HG02678 (cell line): ENCODE data around the gene MRPL38.
A peak's percentile ranks its signal among the peaks of the same experiment; 100 is the strongest.
"Not testable (repeated sequence)": the region's sequence is repeated elsewhere in the genome, so short reads cannot be mapped to it uniquely, and the experiment has no call there.

Experiments
- ATAC-seq: cut with Tn5 transposase; IDR thresholded peaks from one replicate; pipeline ENCODE4 v1.9.1; 2021; ENCODE audit warnings: mild to moderate bottlenecking, moderate library complexity; ENCODE audit not compliant: unreplicated experiment

The MRPL38 gene

GRCh38 chr17:75855310-75856061, 49.2 kb downstream of the MRPL38 start, which contains the start of gene WBP2:
Gene WBP2, minus strand, starts transcription at chr17:75855335. Its CDS starts 38 bp downstream, at chr17:75855297.
- peak; percentile 86 for ATAC-seq

GRCh38 chr17:75854881-75855309, 49.8 kb downstream of the MRPL38 start:
- no peak for ATAC-seq

DNA sequence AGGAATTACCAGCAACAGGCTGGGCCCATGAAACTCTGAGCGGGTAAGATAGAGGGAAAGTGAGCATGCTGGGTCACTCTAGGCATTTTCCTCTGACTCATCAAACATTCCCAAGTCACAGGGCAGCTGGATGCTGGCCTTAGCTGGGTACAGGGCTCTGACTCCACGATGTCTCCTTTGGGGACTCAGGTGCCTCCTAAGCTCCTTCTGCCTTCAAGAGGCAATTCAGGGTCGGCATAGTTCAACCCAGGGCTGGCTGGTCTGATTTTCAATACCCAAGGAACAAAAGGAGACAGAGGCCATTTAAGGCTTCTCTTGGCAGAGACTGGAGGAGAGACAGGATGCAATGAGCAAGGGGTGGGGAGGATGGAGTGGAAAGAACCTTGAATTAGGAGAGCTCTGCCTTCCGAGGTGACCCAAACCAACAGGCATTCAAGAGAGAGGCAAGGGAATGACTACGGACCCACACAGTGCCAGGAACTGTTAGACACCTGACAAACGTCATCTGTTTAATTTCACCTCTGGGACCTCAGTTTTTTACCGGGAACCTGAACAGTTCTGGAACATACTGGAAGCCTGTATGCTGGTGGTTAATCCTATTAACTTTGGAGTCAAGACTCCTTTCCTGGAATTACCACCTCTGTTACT, 50.5 kb downstream of the MRPL38 start:
- ATAC-seq: no peak

GRCh38 chr17:75853433-75853832, 51.3 kb downstream of the MRPL38 start:
- no peak for ATAC-seq

DNA sequence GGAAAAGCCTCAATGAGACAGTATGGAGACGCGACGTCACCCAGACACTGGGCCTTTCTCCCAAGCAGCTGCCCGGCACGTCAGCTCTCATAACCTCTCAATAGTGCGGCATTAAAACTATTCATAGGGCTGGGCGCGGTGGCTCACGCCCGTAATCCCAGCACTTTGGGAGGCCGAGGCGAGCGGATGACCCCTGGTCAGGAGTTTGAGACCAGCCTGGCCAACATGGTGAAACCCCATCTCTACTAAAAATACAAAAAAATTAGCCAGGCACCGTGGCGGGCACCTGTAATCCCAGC, 53.0 kb downstream of the MRPL38 start:
- not testable (repeated sequence) for ATAC-seq

GRCh38 chr17:75850928-75851692, 53.6 kb downstream of the MRPL38 start:
- no peak for ATAC-seq

DNA sequence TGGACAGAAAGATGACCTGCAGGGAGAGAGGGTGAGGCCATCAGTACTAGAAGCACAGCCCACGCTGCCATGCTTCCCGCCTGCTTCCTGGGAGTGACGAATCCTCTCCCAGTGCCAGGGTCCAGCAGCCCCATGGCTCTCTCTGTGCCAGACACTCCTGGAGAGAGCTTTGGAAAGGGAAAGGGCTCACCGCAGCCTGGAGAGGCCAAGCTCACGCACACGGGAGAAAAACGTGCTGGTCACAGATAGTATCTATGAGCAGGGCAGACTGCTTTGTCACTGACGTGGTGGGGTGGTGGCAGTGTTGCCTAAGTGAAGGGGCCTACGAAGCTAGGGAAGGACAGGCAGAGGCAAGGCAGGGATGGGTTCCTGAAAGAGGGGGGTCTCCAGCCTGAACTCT, 55.0 kb downstream of the MRPL38 start:
- no peak for ATAC-seq

DNA sequence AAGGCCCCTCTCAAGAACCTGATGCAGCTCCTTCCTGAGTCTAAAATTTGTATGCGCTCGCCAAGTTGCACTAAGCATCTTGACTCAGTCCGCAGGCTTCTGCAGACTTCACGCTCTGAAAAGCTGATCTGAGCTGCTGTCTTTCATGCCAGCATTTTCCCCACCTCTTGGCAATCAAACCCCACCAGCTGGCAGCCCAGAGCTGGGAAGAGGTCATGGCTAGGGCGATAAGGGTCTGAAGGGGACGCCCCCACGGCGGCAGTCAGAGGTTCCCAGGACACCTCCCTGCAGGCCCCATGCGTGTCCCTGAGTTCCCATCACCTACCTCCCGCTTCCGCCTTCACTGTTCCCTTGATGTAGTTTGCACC, 55.4 kb downstream of the MRPL38 start:
- no peak for ATAC-seq
